HL-60 (cell line): ENCODE measurements around the gene DRD4.

Experiments
- CTCF ChIP-seq: IDR thresholded peaks from one replicate; pipeline ENCODE4 v1.5.1; 2011; ENCODE audit warnings: low read length, control low read depth, inconsistent platforms; ENCODE audit not compliant: insufficient read depth
- GABPA ChIP-seq: IDR thresholded peaks from 2 replicates; pipeline ENCODE4 v1.6.1; 2012; ENCODE audit warnings: low read depth
- POLR2AphosphoS5 ChIP-seq: IDR thresholded peaks from 2 replicates; pipeline ENCODE4 v1.6.1; 2012; ENCODE audit warnings: low read depth
- REST ChIP-seq: IDR thresholded peaks from 2 replicates; pipeline ENCODE4 v1.6.1; 2012; ENCODE audit warnings: low read depth; ENCODE audit not compliant: insufficient replicate concordance
- SPI1 ChIP-seq: IDR thresholded peaks from 2 replicates; pipeline ENCODE4 v1.6.1; 2012; ENCODE audit warnings: low read depth, mild to moderate bottlenecking, borderline replicate concordance

GRCh38 chr11:643849-644738 lies 7.0 kb downstream of the DRD4 start:
- no peak for TF ChIP-seq REST
- TF ChIP-seq CTCF: no peak
- TF ChIP-seq POLR2AphosphoS5: peak; percentile 19; the same call in 1 of the 2 replicates
- TF ChIP-seq GABPA: no peak
- TF ChIP-seq SPI1: no peak
